ENCODE data around the gene EYA3. TPM values are rescaled to one million over a fixed set of nuclear protein-coding genes. Genes with fewer than 3 reads are reported as not detected.

Gene EYA3
- total and polyA plus RNA-seq, 10 donors: 3.5 to 26.4 (median 20.1) TPM

GRCh38 chr1:27966402-27967105 lies 121.9 kb downstream of the EYA3 start:
- no peak for DNase-seq
- Histone ChIP-seq H3K4me1 (peaks cover 0 to 22% (median 5%) of the 10 kb centered on the region in 6 donors), H3K36me3 (peaks cover 0 to 79% (median 39%) of the 10 kb centered on the region in 6 donors)

GRCh38 chr1:27963393-27963792 lies 125.0 kb downstream of the EYA3 start:
- Histone ChIP-seq H3K36me3 (peaks cover 0 to 57% (median 38%) of the 10 kb centered on the region in 6 donors), H3K9me3 (no peaks in the 10 kb centered on the region), H3K4me3 (no peak overlapping the region), H3K27ac (no peak overlapping the region), H3K4me1 (peaks cover 13 to 42% (median 32%) of the 10 kb centered on the region in 6 donors), H3K27me3 (replicated peaks in 1 of 7) (no peaks in the 10 kb centered on the region)
- TF ChIP-seq CTCF (IDR thresholded peaks at IDR 0.05 in 8 of 11, conservative IDR thresholded peaks at IDR 0.05 in 3 of 11) (no peak), POLR2A (IDR thresholded peaks at IDR 0.05) (no peak), POLR2AphosphoS5 (IDR thresholded peaks at IDR 0.05) (no peak)
- intact Hi-C loops (cut with DNase I; ENCODE audit: low total_unique reads): no loop called here
- WGBS, 5 donors: 91 to 96% (median 95%) methylated on average over 5 to 11 of the region's 11 CpGs
- DNase-seq: no peak

More at GRCh38 chr1:27966402-27967105, 121.9 kb downstream of the EYA3 start:
- WGBS, 5 donors: 92 to 95% (median 94%) methylated on average over 21 to 24 of the region's 24 CpGs
- H3K9me3 ChIP-seq: no peaks in the 10 kb centered on the region
- no peak overlapping the region for H3K4me3 ChIP-seq
- H3K27ac ChIP-seq: no peak overlapping the region
- H3K27me3 ChIP-seq (replicated peaks in 1 of 7): no peaks in the 10 kb centered on the region
- TF ChIP-seq POLR2A (IDR thresholded peaks at IDR 0.05): no peak
- TF ChIP-seq POLR2AphosphoS5 (IDR thresholded peaks at IDR 0.05): peak in 1 of 3 donors; percentile 51
- intact Hi-C loops (cut with DNase I; ENCODE audit: low total_unique reads): no loop called here

GRCh38 chr1:27961646-27962221 lies 126.7 kb downstream of the EYA3 start:
- 68 to 79% (median 70%) methylated on average over 4 of the region's 4 CpGs for WGBS, 5 donors
- no peaks in the 10 kb centered on the region for H3K9me3 ChIP-seq
- DNase-seq: no peak
- TF ChIP-seq CTCF (IDR thresholded peaks at IDR 0.05 in 8 of 11, conservative IDR thresholded peaks at IDR 0.05 in 3 of 11): no peak
- TF ChIP-seq POLR2AphosphoS5 (IDR thresholded peaks at IDR 0.05): no peak
- no peak for TF ChIP-seq POLR2A (IDR thresholded peaks at IDR 0.05)
- H3K4me1 ChIP-seq: peaks cover 13 to 44% (median 33%) of the 10 kb centered on the region in 6 donors
- peaks cover 0 to 40% (median 22%) of the 10 kb centered on the region in 6 donors for H3K36me3 ChIP-seq
- peak overlapping the region in 5 of 8 donors; percentile 89 to 96 (median 94) for H3K27ac ChIP-seq
- intact Hi-C loops (cut with DNase I; ENCODE audit: low total_unique reads): no loop called here
- H3K27me3 ChIP-seq (replicated peaks in 1 of 7): no peaks in the 10 kb centered on the region
- peak overlapping the region in 2 of 8 donors; percentile 68 to 95 for H3K4me3 ChIP-seq

- Histone ChIP-seq H3K36me3 (peaks cover 0 to 33% (median 15%) of the 10 kb centered on the region in 6 donors), H3K4me1 (peaks cover 13 to 44% (median 33%) of the 10 kb centered on the region in 6 donors), H3K27ac (peak overlapping the region in 7 of 8 donors; percentile 89 to 96 (median 93)), H3K27me3 (replicated peaks in 1 of 7) (no peaks in the 10 kb centered on the region), H3K9me3 (no peaks in the 10 kb centered on the region), H3K4me3 (peak overlapping the region in 7 of 8 donors; percentile 59 to 95 (median 69))
- TF ChIP-seq CTCF (IDR thresholded peaks at IDR 0.05 in 8 of 11, conservative IDR thresholded peaks at IDR 0.05 in 3 of 11) (no peak), POLR2AphosphoS5 (IDR thresholded peaks at IDR 0.05) (no peak), POLR2A (IDR thresholded peaks at IDR 0.05) (no peak)
- intact Hi-C loops (cut with DNase I; ENCODE audit: low total_unique reads): no loop called here
- WGBS, 5 donors: 72 to 77% (median 74%) methylated on average over 11 to 13 of the region's 13 CpGs
- DNase-seq: no peak
These were observed 127.4 kb downstream of the EYA3 start for GRCh38 chr1:27960762-27961645.
